HEK293 (cell line): ENCODE data around the gene KLHL29.

ENCODE experiments used
- CTCF ChIA-PET: fragments of 350-600 bp; formaldehyde crosslinking; extraction: SDS; loops from one replicate; lab custom pipeline; 2021; ENCODE audit warnings: antibody characterized with exemption; lab: Yijun Ruan, JAX
- POLR2A ChIA-PET: fragments of 300-600 bp; formaldehyde crosslinking; extraction: SDS; loops from one replicate; lab custom pipeline; 2020; ENCODE audit warnings: antibody characterized with exemption, inconsistent platforms; lab: Yijun Ruan, JAX
- H3K27ac ChIP-seq: fragments of 200-500 bp; sonication (Bioruptor generic); 2 replicates; pipeline ENCODE4 v1.5.1; 2014; ENCODE audit warnings: low read depth, low read length, control low read depth, inconsistent platforms; ENCODE audit errors: extremely low read depth
- H3K36me3 ChIP-seq, 2 experiments: fragments of 200-500 bp in 1 of 2; sonication (Bioruptor generic) in 1 of 2; 1 replicate in 1 of 2; 2 replicates in 1 of 2; pipeline ENCODE4 v1.5.1; 2014 to 2017; ENCODE audit warnings: inconsistent platforms in 2 of 2, low read length in 2 of 2; ENCODE audit not compliant: control insufficient read depth in 2 of 2, insufficient read depth in 1 of 2
- H3K4me1 ChIP-seq: fragments of 200-500 bp; sonication (Bioruptor generic); 2 replicates; pipeline ENCODE4 v1.5.1; 2014; ENCODE audit warnings: mild to moderate bottlenecking, low read length, inconsistent platforms; ENCODE audit not compliant: control insufficient read depth, insufficient read depth
- H3K4me3 ChIP-seq: 2 replicates; pipeline ENCODE4 v1.5.1; 2011; ENCODE audit warnings: low read depth, mild to moderate bottlenecking, control low read depth, low read length, moderate library complexity
- H3K9me3 ChIP-seq: fragments of 200-500 bp; sonication (Bioruptor generic); 2 replicates; pipeline ENCODE4 v1.5.1; 2014; ENCODE audit warnings: low read depth, low read length, inconsistent platforms; ENCODE audit not compliant: control insufficient read depth, insufficient read depth
- GLIS1 ChIP-seq: fragments of 450-650 bp; formaldehyde crosslinking; IDR thresholded peaks from 2 replicates; pipeline ENCODE4 v1.5.1; 2016; ENCODE audit warnings: missing biosample characterization, missing genetic modification characterization
- MYNN ChIP-seq: fragments of 450-650 bp; formaldehyde crosslinking; IDR thresholded peaks from 2 replicates; pipeline ENCODE4 v1.5.1; 2016; ENCODE audit warnings: missing biosample characterization, missing genetic modification characterization, borderline replicate concordance
- MZF1 ChIP-seq: fragments of 450-650 bp; formaldehyde crosslinking; IDR thresholded peaks from 2 replicates; pipeline ENCODE4 v1.5.1; 2017; ENCODE audit warnings: missing biosample characterization, missing genetic modification characterization, borderline replicate concordance
- PRDM4 ChIP-seq: fragments of 450-650 bp; formaldehyde crosslinking; IDR thresholded peaks from 2 replicates; pipeline ENCODE4 v1.5.1; 2017; ENCODE audit warnings: missing biosample characterization, missing genetic modification characterization
- WT1 ChIP-seq: fragments of 450-650 bp; formaldehyde crosslinking; IDR thresholded peaks from 2 replicates; pipeline ENCODE4 v1.5.1; 2016; ENCODE audit warnings: missing biosample characterization, missing genetic modification characterization
- YY2 ChIP-seq: fragments of 450-650 bp; formaldehyde crosslinking; IDR thresholded peaks from 2 replicates; pipeline ENCODE4 v1.5.1; 2016; ENCODE audit warnings: missing biosample characterization, missing genetic modification characterization
- ZBTB7A ChIP-seq: fragments of 450-650 bp; formaldehyde crosslinking; IDR thresholded peaks from 2 replicates; pipeline ENCODE4 v1.5.1; 2016; ENCODE audit warnings: low read depth, missing biosample characterization, missing genetic modification characterization
- ZFP41 ChIP-seq: fragments of 450-650 bp; formaldehyde crosslinking; IDR thresholded peaks from 2 replicates; pipeline ENCODE4 v1.5.1; 2016; ENCODE audit warnings: missing biosample characterization, missing genetic modification characterization, borderline replicate concordance
- ZNF132 ChIP-seq: fragments of 450-650 bp; formaldehyde crosslinking; IDR thresholded peaks from 2 replicates; pipeline ENCODE4 v1.5.1; 2017; ENCODE audit warnings: missing biosample characterization, missing genetic modification characterization, borderline replicate concordance
- ZNF148 ChIP-seq: fragments of 450-650 bp; formaldehyde crosslinking; IDR thresholded peaks from 2 replicates; pipeline ENCODE4 v1.5.0; 2017; ENCODE audit warnings: missing biosample characterization, missing genetic modification characterization, borderline replicate concordance
- ZNF19 ChIP-seq: fragments of 450-650 bp; formaldehyde crosslinking; IDR thresholded peaks from 2 replicates; pipeline ENCODE4; 2016; ENCODE audit warnings: missing biosample characterization, missing genetic modification characterization, low read depth
- ZNF23 ChIP-seq: fragments of 450-650 bp; formaldehyde crosslinking; IDR thresholded peaks from 2 replicates; pipeline ENCODE4 v1.5.1; 2016; ENCODE audit warnings: missing biosample characterization, missing genetic modification characterization, borderline replicate concordance
- ZNF335 ChIP-seq: fragments of 450-650 bp; formaldehyde crosslinking; conservative IDR thresholded peaks from 2 replicates; pipeline ENCODE4 v1.5.1; 2016; ENCODE audit warnings: missing biosample characterization, missing genetic modification characterization
- ZNF398 ChIP-seq: fragments of 450-650 bp; formaldehyde crosslinking; IDR thresholded peaks from 2 replicates; pipeline ENCODE4 v1.5.1; 2017; ENCODE audit warnings: missing biosample characterization, missing genetic modification characterization
- ZNF571 ChIP-seq: fragments of 450-650 bp; formaldehyde crosslinking; IDR thresholded peaks from 2 replicates; pipeline ENCODE4 v1.5.0; 2017; ENCODE audit warnings: missing biosample characterization, missing genetic modification characterization
- ZNF596 ChIP-seq: fragments of 450-650 bp; IDR thresholded peaks from 2 replicates; pipeline ENCODE4 v1.5.0; 2018; ENCODE audit warnings: missing biosample characterization, mild to moderate bottlenecking, missing genetic modification characterization, moderate library complexity
- ZNF660 ChIP-seq: fragments of 450-650 bp; IDR thresholded peaks from 2 replicates; pipeline ENCODE4 v1.5.1; 2018; ENCODE audit warnings: missing biosample characterization, mild to moderate bottlenecking, missing genetic modification characterization
- ZNF747 ChIP-seq: fragments of 450-650 bp; formaldehyde crosslinking; IDR thresholded peaks from 2 replicates; pipeline ENCODE4 v1.5.1; 2016; ENCODE audit warnings: missing biosample characterization, missing genetic modification characterization
- ZNF843 ChIP-seq: fragments of 450-650 bp; formaldehyde crosslinking; IDR thresholded peaks from 2 replicates; pipeline ENCODE4 v1.5.1; 2016; ENCODE audit warnings: missing biosample characterization, missing genetic modification characterization
- ZSCAN23 ChIP-seq: fragments of 450-650 bp; formaldehyde crosslinking; IDR thresholded peaks from 2 replicates; pipeline ENCODE4 v1.5.1; 2016; ENCODE audit warnings: missing biosample characterization, missing genetic modification characterization
- ZSCAN30 ChIP-seq: fragments of 450-650 bp; IDR thresholded peaks from 2 replicates; pipeline ENCODE4 v1.5.1; 2018; ENCODE audit warnings: missing biosample characterization, mild to moderate bottlenecking, missing genetic modification characterization, moderate library complexity
- ZXDB ChIP-seq: fragments of 450-650 bp; formaldehyde crosslinking; IDR thresholded peaks from 2 replicates; pipeline ENCODE4 v1.5.1; 2016; ENCODE audit warnings: missing biosample characterization, missing genetic modification characterization
- TF ChIP-seq, protein P1 (sequence below): fragments of 450-650 bp; formaldehyde crosslinking; IDR thresholded peaks from 2 replicates; pipeline ENCODE4; 2016; ENCODE audit warnings: missing biosample characterization, missing genetic modification characterization

Gene KLHL29

GRCh38 chr2:23519334-23519651 lies 134.3 kb downstream of the KLHL29 start (continued):
- TF ChIP-seq ZFP41 (no peak), ZNF19 (tag by site-specific recombination) (no peak)
- TF ChIP-seq, protein P1, sequence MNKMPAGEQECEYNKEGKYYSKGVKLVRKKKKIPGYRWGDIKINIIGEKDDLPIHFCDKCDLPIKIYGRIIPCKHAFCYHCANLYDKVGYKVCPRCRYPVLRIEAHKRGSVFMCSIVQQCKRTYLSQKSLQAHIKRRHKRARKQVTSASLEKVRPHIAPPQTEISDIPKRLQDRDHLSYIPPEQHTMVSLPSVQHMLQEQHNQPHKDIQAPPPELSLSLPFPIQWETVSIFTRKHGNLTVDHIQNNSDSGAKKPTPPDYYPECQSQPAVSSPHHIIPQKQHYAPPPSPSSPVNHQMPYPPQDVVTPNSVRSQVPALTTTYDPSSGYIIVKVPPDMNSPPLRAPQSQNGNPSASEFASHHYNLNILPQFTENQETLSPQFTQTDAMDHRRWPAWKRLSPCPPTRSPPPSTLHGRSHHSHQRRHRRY (tag by site-specific recombination) = no peak

GRCh38 chr2:23520256-23520655 lies 135.3 kb downstream of the KLHL29 start:
- H3K27ac ChIP-seq = no peak overlapping the region
- peak; percentile 14; the same call in 1 of the 2 replicates for TF ChIP-seq GLIS1 (tag by site-specific recombination)
- no peak for TF ChIP-seq ZNF660 (tag by site-specific recombination)
- no peak overlapping the region for H3K4me3 ChIP-seq
- H3K36me3 ChIP-seq = no peaks in the 10 kb centered on the region
- POLR2A ChIA-PET = no interaction called here
- CTCF ChIA-PET = interaction anchor here (2.0 kb wide), 1 partner anchor 13 kb away, joined by 4 read pairs; no protein-coding TSS in a partner anchor
- no peaks in the 10 kb centered on the region for H3K9me3 ChIP-seq
- H3K4me1 ChIP-seq = peaks cover 14% of the 10 kb centered on the region

DNA sequence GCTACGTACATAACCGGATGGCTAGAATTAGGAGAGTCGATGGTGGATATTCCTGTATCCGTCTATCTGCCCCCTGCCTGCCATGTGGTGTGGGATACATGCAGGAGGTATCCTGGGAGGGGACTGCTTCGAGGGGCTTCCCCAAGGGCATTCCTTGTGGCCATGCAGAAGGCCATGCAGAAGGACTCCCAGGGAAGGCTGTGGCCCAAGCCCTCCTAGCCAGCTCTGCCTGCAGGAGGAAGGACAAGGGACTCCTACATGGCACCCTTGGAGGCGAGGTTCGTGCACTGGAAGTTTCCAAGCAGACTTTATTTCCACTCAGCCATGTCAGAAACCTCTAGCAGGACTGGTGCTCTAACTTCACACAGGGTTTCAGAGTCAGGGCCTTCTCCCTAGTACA lies 136.1 kb downstream of the KLHL29 start:
- TF ChIP-seq GLIS1 (tag by site-specific recombination) (peak; percentile 45), ZBTB7A (no peak), WT1 (no peak), ZNF132 (tag by site-specific recombination) (no peak)
- CTCF ChIA-PET = interaction anchor here (2.0 kb wide), 1 partner anchor 12 kb away, joined by 4 read pairs; no protein-coding TSS in a partner anchor
- peaks cover 14% of the 10 kb centered on the region for H3K4me1 ChIP-seq

DNA sequence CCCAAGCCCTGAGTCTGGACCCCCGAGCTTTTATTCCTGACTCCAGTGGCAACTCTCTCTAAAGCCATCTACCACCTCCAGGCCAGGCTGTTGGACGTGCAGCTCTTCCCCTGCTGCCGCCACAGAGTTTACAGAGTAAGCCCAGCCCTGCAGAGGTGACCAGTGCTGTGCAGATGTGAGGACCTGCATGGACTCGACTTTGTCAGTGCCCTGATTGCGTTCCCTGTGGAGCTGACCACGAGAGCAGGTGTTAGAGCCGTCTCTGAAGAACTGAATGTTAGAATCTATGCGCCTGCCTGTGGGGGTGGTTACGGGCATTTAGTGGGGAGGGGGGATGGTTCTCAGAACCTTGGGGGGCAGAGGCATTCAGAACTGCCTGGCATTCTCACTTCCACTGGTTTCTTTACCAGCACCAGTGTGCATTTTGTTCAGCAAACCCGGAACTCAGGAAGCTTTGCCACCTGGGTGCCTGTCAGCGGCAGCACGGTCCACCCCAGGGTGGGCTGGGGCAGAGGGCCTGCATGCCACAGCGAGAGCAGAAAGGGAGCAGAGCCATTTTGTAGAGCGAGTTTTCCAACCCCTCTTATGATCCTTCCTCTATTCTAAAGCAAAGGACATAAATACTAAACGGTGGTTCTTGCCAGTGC lies 137.9 kb downstream of the KLHL29 start:
- ChIA-PET CTCF (no interaction called here), POLR2A (no interaction called here)
- H3K4me3 ChIP-seq = no peak overlapping the region
- H3K36me3 ChIP-seq = no peaks in the 10 kb centered on the region
- H3K9me3 ChIP-seq = no peaks in the 10 kb centered on the region
- H3K27ac ChIP-seq = no peak overlapping the region
- peaks cover 14% of the 10 kb centered on the region for H3K4me1 ChIP-seq
- TF ChIP-seq ZNF571 (tag by site-specific recombination) = no peak
- no peak for TF ChIP-seq ZSCAN30 (tag by site-specific recombination)
- no peak for TF ChIP-seq ZNF596 (tag by site-specific recombination)
- TF ChIP-seq YY2 (tag by site-specific recombination) = no peak
- TF ChIP-seq ZNF747 (tag by site-specific recombination) = no peak
- no peak for TF ChIP-seq MZF1 (tag by site-specific recombination)
- TF ChIP-seq ZNF132 (tag by site-specific recombination) = no peak
- TF ChIP-seq ZNF148 = no peak
- TF ChIP-seq ZNF23 (tag by site-specific recombination) = no peak
- TF ChIP-seq ZNF335 = no peak
- no peak for TF ChIP-seq ZNF398
- no peak for TF ChIP-seq ZNF843 (tag by site-specific recombination)
- no peak for TF ChIP-seq ZXDB (tag by site-specific recombination)
- TF ChIP-seq PRDM4 (tag by site-specific recombination) = no peak
- TF ChIP-seq ZSCAN23 (tag by site-specific recombination) = no peak
- no peak for TF ChIP-seq MYNN

More for the DNA sequence above, 136.1 kb downstream of the KLHL29 start:
- H3K4me3 ChIP-seq = no peak overlapping the region
- POLR2A ChIA-PET = no interaction called here
- H3K27ac ChIP-seq = no peak overlapping the region
- no peaks in the 10 kb centered on the region for H3K9me3 ChIP-seq
- no peaks in the 10 kb centered on the region for H3K36me3 ChIP-seq
